ENCODE results near the gene ZNF580. TPM values are rescaled to one million over a fixed set of nuclear protein-coding genes. Genes with fewer than 3 reads are reported as not detected.

ZNF580 gene
- total RNA-seq, 4 donors from 2014 or later: 8.8 to 19.1 (median 12.9) TPM

GRCh38 chr19:55674841-55675660 lies 34.2 kb downstream of the ZNF580 start, which contains the start of gene EPN1:
TSS of gene EPN1 (plus strand) at chr19:55675226. CDS start at chr19:55678628, 3,402 bp downstream.
- H3K36me3 ChIP-seq: peaks cover 23 to 70% (median 27%) of the 10 kb centered on the region in 3 donors
- TF ChIP-seq CTCF (IDR thresholded peaks at IDR 0.05) (no peak), POLR2A (IDR thresholded peaks at IDR 0.05) (peak in 2 of 4 donors; percentile 14 to 69)
- intact Hi-C loops (cut with DNase I): no loop called here
- DNase-seq: peak; percentile 79
- no peaks in the 10 kb centered on the region for H3K27me3 ChIP-seq
- peaks cover 34 to 78% (median 40%) of the 10 kb centered on the region in 3 donors for H3K4me1 ChIP-seq
- H3K9me3 ChIP-seq: no peaks in the 10 kb centered on the region
- WGBS, 2 donors: 0% methylated on average over 1 to 5 of the region's 101 CpGs
- H3K4me3 ChIP-seq: peak within 1 kb of the TSS; percentile 61 to 100 (median 78)
- H3K27ac ChIP-seq: peak within 1 kb of the TSS; percentile 82 to 96 (median 92)

- intact Hi-C loops (cut with DNase I): no loop called here
- no peak for DNase-seq
- no peaks in the 10 kb centered on the region for H3K9me3 ChIP-seq
- peak overlapping the region; percentile 61 to 100 (median 78) for H3K4me3 ChIP-seq
- peaks cover 20 to 70% (median 25%) of the 10 kb centered on the region in 3 donors for H3K36me3 ChIP-seq
- H3K27me3 ChIP-seq: no peaks in the 10 kb centered on the region
- 14% methylated on average over 16 of the region's 16 CpGs for WGBS, 2 donors
- peak overlapping the region; percentile 82 to 96 (median 92) for H3K27ac ChIP-seq
- TF ChIP-seq POLR2A (IDR thresholded peaks at IDR 0.05) (no peak), CTCF (IDR thresholded peaks at IDR 0.05) (no peak)
- peaks cover 34 to 79% (median 40%) of the 10 kb centered on the region in 3 donors for H3K4me1 ChIP-seq
These were observed 35.0 kb downstream of the ZNF580 start for GRCh38 chr19:55675661-55676354.

- WGBS, 2 donors: 49 to 57% methylated on average over 5 of the region's 5 CpGs
- H3K27me3 ChIP-seq: no peaks in the 10 kb centered on the region
- H3K27ac ChIP-seq: peak overlapping the region in 3 of 4 donors; percentile 46 to 93 (median 82)
- H3K4me3 ChIP-seq: peak overlapping the region; percentile 61 to 100 (median 78)
- intact Hi-C loops (cut with DNase I): no loop called here
- no peak for DNase-seq
- TF ChIP-seq POLR2A (IDR thresholded peaks at IDR 0.05): no peak
- peak in 1 of 6 experiments; percentile 14 for TF ChIP-seq CTCF (IDR thresholded peaks at IDR 0.05)
- peaks cover 34 to 81% (median 40%) of the 10 kb centered on the region in 3 donors for H3K4me1 ChIP-seq
- no peaks in the 10 kb centered on the region for H3K9me3 ChIP-seq
- peaks cover 20 to 70% (median 26%) of the 10 kb centered on the region in 3 donors for H3K36me3 ChIP-seq
These were observed 35.6 kb downstream of the ZNF580 start for GRCh38 chr19:55676383-55676782.

- Histone ChIP-seq H3K9me3 (no peaks in the 10 kb centered on the region), H3K4me1 (peaks cover 34 to 76% (median 40%) of the 10 kb centered on the region in 3 donors), H3K27ac (peak overlapping the region; percentile 33 to 93 (median 64)), H3K4me3 (peak overlapping the region in 3 of 4 donors; percentile 61 to 100 (median 81)), H3K36me3 (peaks cover 25 to 70% (median 26%) of the 10 kb centered on the region in 3 donors), H3K27me3 (no peaks in the 10 kb centered on the region)
- intact Hi-C loops (cut with DNase I): no loop called here
- no peak for DNase-seq
- 51 to 56% methylated on average over 6 to 7 of the region's 7 CpGs for WGBS, 2 donors
- no peak for TF ChIP-seq CTCF (IDR thresholded peaks at IDR 0.05)
- TF ChIP-seq POLR2A (IDR thresholded peaks at IDR 0.05): no peak
These were observed 36.2 kb downstream of the ZNF580 start for GRCh38 chr19:55676889-55677505.

Measured in esophagus squamous epithelium (tissue), 5 donors.